ENCODE data around the gene TCEAL9.

GRCh38 chrX:103343105-103343504 lies 13.2 kb upstream of the TCEAL9 start:
- peak; percentile 67 for TF ChIP-seq CTCF (conservative IDR thresholded peaks at IDR 0.05; ENCODE audit: low read length)
- TF ChIP-seq EZH2phosphoT487 (IDR thresholded peaks at IDR 0.05; ENCODE audit: borderline replicate concordance): no peak

All from Loucy (cell line).